Ecto neural progenitor cell (in vitro differentiated cells): Measurements from ENCODE around the gene PIWIL4.

ENCODE experiments used
- DNase-seq: peaks from one replicate; pipeline ENCODE4 v3.0.0-alpha.2; 2018; ENCODE audit warnings: low spot score

The PIWIL4 gene

GRCh38 chr11:94567181-94567670, at the start of gene PIWIL4:
Gene PIWIL4, plus strand, starts transcription at chr11:94567368. Its CDS starts 151 bp downstream, at chr11:94567519.
- DNase-seq: no peak

DNA sequence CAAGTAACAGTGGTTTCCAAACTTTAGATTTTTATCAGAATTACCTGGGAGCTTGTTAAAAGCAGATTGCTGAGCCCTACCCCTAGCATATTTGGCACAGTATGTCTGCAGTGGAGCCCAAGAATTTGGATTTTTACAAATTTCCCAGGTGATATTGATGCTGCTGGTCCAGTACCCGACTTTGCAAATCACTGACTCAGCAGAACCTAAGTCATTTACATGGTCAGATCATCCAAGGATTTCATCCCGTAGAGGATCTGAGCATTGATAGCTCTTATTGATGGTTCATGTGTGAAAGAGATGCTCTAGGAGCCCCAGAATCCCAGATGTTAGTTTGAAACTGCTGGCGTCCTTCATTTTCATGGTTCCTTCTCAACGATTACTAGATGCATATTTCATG, 48.9 kb upstream of the PIWIL4 start:
- no peak for DNase-seq

DNA sequence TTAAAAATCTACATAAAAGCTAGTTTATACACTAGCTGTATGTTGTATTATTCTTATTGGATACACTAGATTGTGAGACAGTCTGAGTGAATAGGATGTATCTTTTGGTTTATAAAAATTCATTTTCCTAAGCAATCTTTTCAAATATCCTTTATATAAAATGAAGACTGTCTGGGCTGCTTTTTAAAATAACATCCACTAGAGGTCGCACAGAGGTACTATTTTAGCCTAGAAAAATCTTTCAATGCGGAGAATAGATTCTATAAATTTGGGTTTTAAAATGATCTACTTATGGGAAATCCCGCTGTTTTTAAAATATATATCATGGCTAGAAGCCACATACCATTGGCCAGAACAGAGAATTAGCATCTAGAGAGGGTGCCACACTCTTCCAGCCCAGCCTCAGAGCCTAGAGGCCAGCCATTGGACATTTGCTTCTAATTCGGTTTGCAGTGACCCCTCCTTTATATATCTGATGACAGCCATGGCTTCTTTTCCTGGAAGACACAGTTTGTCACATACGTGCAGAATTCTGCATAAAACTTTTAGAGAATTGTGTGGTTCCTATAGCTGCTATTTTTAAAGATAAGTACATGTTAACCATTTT, 47.6 kb upstream of the PIWIL4 start:
- no peak for DNase-seq

DNA sequence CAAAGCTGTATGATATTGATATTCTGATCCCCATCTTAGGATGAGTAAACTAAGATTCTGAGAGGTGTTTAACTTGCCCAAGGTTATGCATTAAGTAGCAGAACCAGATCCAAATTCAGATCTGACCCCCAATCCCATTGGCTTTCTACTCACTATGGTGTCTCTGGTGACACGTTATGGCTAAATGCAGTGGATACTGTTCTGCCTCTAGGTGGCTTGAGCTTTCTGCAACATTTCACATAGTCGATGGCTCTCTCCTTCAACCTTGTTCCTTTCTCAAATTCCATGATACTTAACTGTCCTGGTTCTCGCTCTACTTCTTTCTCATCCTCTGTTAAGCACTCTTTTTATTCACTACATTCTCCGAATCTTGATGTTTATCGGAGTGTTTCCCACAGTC, 45.5 kb upstream of the PIWIL4 start:
- DNase-seq: no peak

DNA sequence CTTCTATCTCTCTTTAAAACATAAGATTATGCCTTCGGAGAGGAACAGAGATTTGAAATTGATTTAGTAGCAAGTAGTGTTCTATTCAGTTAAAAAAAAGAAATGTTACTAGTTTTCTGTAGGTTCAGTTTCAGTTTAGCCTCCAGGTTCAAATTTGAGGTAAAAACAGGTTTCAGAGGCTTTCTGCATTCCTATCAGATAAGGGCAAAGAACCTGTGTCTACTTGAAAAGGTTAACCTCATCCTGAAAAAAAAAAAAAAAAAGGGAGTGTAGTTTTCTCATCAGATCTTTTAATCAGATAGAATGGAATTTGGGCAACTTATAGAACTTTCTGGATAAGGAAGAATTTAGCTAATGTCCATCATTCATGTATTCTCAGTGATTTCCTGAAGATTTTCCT, 42.8 kb upstream of the PIWIL4 start:
- DNase-seq: no peak

DNA sequence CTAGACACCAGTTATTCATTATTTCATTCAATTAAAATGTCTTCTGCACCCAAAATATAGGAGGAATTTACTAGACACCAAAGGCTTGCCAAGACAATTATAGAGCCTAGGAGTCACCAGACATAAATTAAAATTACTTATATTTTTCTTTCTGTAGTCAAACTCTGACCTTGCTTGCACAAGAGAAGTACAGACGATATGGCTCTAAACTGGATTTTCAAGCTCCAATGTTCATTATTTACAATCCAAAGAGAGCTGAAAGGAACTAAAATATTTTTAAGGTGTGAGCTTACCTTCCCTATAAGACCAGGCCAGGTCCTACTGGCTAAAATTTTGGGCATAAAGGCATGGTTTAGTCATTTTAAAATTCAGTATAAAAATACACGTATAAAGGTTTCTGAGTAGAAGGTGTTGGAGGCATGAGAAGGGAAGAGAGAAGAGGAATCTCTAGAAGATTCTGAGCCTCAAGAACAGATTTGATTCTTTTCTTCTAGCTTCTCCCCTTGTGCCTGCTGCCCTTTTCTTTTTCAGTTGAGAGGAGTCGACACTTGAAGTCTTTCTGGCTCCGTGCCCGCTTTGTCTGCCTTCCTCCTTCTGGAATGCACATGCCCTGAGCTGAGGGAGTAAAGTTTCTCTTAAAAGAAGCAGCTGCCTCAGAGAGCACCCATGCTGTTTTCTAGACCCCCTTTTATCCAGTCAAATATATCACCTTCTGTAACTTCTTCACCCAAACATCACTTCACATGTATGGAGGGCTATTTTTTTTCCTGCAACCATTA, 41.4 kb upstream of the PIWIL4 start:
- no peak for DNase-seq

DNA sequence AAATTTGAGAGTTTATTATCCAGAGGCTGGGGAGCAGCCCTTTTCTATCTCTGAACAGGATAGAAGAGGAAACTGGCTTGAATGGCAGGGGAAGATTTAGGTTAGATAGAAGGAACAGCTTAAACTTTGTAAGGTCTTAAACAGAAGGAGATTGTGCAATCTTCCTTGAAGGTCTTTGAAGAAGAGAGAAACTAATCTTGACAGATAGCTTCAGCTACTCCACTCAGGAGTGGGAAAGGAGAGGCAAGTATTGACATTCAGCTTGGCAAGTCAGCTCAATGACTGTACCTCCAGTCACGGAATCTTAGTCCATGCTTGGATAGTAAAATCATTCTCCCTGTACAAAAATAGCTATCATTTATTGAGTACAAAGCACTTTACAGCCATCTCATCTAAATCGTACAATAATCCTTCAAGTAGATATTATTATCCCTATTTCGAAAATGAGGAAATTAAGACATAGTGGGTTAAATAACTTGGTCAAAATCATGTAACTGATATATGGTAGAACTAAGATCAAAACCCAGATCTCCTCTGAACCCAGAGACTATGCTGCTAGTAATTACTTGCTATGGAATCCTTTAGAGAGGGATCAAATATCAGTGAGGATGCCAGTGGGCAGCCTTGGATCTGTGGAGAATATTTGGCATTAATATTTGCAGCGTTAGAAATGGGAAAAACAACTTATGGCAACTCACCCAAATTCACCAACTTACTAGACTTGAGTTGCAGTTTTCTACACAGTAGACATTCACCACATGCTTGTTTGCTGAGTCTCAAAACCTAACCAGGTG, 40.3 kb upstream of the PIWIL4 start:
- no peak for DNase-seq

- DNase-seq: no peak
Measured at GRCh38 chr11:94528551-94528950, 38.6 kb upstream of the PIWIL4 start.

- DNase-seq: no peak
Measured at GRCh38 chr11:94532211-94532610, 35.0 kb upstream of the PIWIL4 start.

- no peak for DNase-seq
Measured at GRCh38 chr11:94533206-94533605, 34.0 kb upstream of the PIWIL4 start.

GRCh38 chr11:94533696-94534630, 33.2 kb upstream of the PIWIL4 start:
- no peak for DNase-seq

DNA sequence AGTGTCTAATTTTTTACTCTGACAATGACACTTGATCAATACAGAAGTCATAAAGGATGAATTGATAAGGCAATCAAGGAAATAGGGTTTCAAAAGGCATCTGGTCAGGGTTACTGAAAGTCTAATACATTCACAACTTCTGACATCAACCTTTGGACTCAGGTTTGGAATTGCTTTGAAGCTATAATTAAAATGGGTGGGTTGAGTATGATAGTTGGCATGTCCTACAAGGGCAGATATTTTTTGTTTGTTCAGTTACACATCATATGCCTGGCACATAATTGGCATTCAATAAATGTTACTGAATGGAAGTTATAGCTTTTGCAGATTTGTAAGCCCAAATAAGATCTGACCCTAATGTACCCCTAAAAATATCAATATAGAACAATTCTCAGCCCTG, 30.8 kb upstream of the PIWIL4 start:
- DNase-seq: no peak

DNA sequence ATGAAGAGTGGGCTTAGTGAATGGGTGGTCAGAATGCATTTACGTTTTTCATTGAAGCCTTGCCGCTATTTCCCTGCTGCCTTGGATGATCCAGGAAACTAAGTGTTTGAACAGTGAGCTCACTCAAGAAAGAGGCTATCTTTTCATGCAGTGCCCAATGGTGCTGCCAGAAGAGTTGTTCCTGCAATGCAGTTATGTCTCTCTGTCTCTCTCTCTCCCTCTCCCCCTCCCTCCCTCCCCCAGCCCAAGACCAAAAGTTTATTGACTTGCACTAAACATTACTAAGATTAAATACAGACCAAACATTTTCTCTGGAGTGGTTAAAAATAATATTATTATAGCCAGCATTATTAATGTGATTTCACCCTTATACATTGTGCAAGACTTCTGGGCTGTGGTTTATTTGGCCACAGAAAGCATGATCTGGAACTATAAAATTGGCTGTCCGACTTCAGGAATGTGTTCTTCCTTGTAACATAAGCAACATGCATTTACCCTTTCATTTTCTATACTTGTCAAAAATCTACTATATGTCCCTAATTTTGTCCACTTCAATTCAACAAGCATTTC, 30.1 kb upstream of the PIWIL4 start:
- no peak for DNase-seq

- no peak for DNase-seq
Measured at GRCh38 chr11:94539420-94539819, 27.7 kb upstream of the PIWIL4 start.

DNA sequence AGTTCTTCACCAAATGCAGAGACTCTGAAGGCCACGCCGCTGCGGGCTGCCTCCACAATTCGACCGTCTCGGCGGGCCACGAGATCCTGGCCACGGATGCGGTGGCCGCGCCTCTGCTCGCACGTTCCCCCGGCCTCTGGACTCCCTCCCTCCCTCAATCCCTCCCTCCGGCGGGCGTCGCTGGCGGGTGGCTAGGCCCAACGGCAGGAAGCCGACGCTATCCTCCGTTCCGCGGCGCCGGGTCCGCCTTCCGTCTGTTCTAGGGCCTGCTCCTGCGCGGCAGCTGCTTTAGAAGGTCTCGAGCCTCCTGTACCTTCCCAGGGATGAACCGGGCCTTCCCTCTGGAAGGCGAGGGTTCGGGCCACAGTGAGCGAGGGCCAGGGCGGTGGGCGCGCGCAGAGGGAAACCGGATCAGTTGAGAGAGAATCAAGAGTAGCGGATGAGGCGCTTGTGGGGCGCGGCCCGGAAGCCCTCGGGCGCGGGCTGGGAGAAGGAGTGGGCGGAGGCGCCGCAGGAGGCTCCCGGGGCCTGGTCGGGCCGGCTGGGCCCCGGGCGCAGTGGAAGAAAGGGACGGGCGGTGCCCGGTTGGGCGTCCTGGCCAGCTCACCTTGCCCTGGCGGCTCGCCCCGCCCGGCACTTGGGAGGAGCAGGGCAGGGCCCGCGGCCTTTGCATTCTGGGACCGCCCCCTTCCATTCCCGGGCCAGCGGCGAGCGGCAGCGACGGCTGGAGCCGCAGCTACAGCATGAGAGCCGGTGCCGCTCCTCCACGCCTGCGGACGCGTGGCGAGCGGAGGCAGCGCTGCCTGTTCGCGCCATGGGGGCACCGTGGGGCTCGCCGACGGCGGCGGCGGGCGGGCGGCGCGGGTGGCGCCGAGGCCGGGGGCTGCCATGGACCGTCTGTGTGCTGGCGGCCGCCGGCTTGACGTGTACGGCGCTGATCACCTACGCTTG, 23.2 kb upstream of the PIWIL4 start, which contains the start of gene FUT4:
FUT4 (plus strand) TSS at position 227 of the 951 bp plus-strand sequence; CDS start at position 440, 213 bp downstream.
- peak; percentile 88 for DNase-seq

- peak; percentile 70 for DNase-seq
Measured at GRCh38 chr11:94544646-94545263, 22.4 kb upstream of the PIWIL4 start.

- DNase-seq: peak; percentile 54
Measured at GRCh38 chr11:94545264-94546161, 21.7 kb upstream of the PIWIL4 start.

DNA sequence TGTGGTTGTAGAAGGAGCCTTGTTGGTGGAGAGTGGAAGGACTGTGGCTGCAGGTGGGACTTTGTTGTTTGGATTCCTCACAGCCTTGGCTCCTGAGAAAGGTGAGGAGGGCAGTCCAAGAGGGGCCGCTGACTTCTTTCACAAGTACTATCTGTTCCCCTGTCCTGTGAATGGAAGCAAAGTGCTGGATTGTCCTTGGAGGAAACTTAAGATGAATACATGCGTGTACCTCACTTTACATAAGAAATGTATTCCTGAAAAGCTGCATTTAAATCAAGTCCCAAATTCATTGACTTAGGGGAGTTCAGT, 21.1 kb upstream of the PIWIL4 start:
- DNase-seq: no peak

GRCh38 chr11:94546886-94547285, 20.3 kb upstream of the PIWIL4 start:
- no peak for DNase-seq
